Caco-2 (cell line): ENCODE results near the gene GID4. TPM values are rescaled to one million over a fixed set of nuclear protein-coding genes. Genes with fewer than 3 reads are reported as not detected.

Source experiments
- BruUV-seq: library from RNA; stranded (reverse); fragments of 400-500 nt; replicated peaks from 2 replicates; lab custom pipeline; 2021; lab: Mats Ljungman, UMichigan
- CTCF ChIA-PET: fragments of 300-600 bp; sonication (Branson Sonifier 250); formaldehyde crosslinking; loops from one replicate; lab custom pipeline; 2022; ENCODE audit warnings: antibody characterized with exemption; lab: Charles Lee
- POLR2A ChIA-PET: fragments of 300-600 bp; sonication (Branson Sonifier 250); formaldehyde crosslinking; loops from one replicate; lab custom pipeline; 2022; ENCODE audit warnings: antibody characterized with exemption; lab: Charles Lee
- DNase-seq, 2 experiments: peaks; one replicate each; pipeline versions ENCODE4 v3.0.0 to v3.0.0-alpha.2; 2020 to 2022
- H3K27me3 ChIP-seq: replicated peaks from 2 replicates; pipeline ENCODE4 v1.6.0; 2011; ENCODE audit warnings: low read length; ENCODE audit not compliant: control insufficient read depth, insufficient read depth
- H3K36me3 ChIP-seq: 2 replicates; pipeline ENCODE4 v1.5.1; 2011; ENCODE audit warnings: low read length; ENCODE audit not compliant: control insufficient read depth, insufficient read depth
- H3K4me1 ChIP-seq: fragments of 250-450 bp; sonication (Bioruptor Pico); 2 replicates; pipeline ENCODE4 v1.5.1; 2020; ENCODE audit warnings: mild to moderate bottlenecking
- H3K4me3 ChIP-seq: 2 replicates; pipeline ENCODE4 v1.5.1; 2011; ENCODE audit warnings: low read depth, mild to moderate bottlenecking, control low read depth, low read length
- H3K9me3 ChIP-seq: fragments of 250-450 bp; sonication (Bioruptor Pico); 2 replicates; pipeline ENCODE4 v1.5.1; 2020; ENCODE audit warnings: mild to moderate bottlenecking, moderate library complexity
- H3K27ac Mint-ChIP-seq: one replicate; pipeline ENCODE4 v1.8.0; 2022; ENCODE audit warnings: mixed read lengths; ENCODE audit not compliant: unreplicated experiment
- H3K27me3 Mint-ChIP-seq: one replicate; pipeline ENCODE4 v1.8.0; 2022; ENCODE audit warnings: mixed read lengths; ENCODE audit not compliant: insufficient read depth, unreplicated experiment
- H3K36me3 Mint-ChIP-seq: one replicate; pipeline ENCODE4 v1.8.0; 2022; ENCODE audit warnings: mild to moderate bottlenecking, mixed read lengths; ENCODE audit not compliant: insufficient read depth, unreplicated experiment
- H3K4me1 Mint-ChIP-seq: one replicate; pipeline ENCODE4 v1.8.0; 2022; ENCODE audit warnings: low read depth, mixed read lengths; ENCODE audit not compliant: unreplicated experiment
- H3K4me3 Mint-ChIP-seq: one replicate; pipeline ENCODE4 v1.8.0; 2022; ENCODE audit warnings: mild to moderate bottlenecking, moderate library complexity, mixed read lengths; ENCODE audit not compliant: unreplicated experiment
- H3K9me3 Mint-ChIP-seq: one replicate; pipeline ENCODE4 v1.8.0; 2022; ENCODE audit warnings: mixed read lengths; ENCODE audit not compliant: unreplicated experiment
- intact Hi-C: fragments of 100-400 bp; cut with micrococcal nuclease; formaldehyde crosslinking; loops from one replicate; pipeline ENCODE4 v1.10.0; 2022; ENCODE audit not compliant: unreplicated experiment
- total RNA-seq: library from RNA; stranded (reverse); gene quantifications from 2 replicates; pipeline ENCODE4 v1.2.3, GENCODE V29; 2022
- TF ChIP-seq, protein P1 (sequence below), 2 experiments: fragments of 200-600 bp in 1 of 2; IDR thresholded peaks; 1 replicate in 1 of 2; 2 replicates in 1 of 2; pipeline versions ENCODE4 v1.5.1 to v1.8.0; 2011 to 2022; ENCODE audit warnings: antibody characterized with exemption in 1 of 2, control low read depth in 1 of 2, inconsistent platforms in 1 of 2, low read depth in 1 of 2, low read length in 1 of 2, mild to moderate bottlenecking in 1 of 2, moderate library complexity in 1 of 2; ENCODE audit not compliant: insufficient read depth in 1 of 2, severe bottlenecking in 1 of 2, unreplicated experiment in 1 of 2

Gene GID4
- total RNA-seq, 1 experiment from 2014 or later: 14.0 TPM

DNA sequence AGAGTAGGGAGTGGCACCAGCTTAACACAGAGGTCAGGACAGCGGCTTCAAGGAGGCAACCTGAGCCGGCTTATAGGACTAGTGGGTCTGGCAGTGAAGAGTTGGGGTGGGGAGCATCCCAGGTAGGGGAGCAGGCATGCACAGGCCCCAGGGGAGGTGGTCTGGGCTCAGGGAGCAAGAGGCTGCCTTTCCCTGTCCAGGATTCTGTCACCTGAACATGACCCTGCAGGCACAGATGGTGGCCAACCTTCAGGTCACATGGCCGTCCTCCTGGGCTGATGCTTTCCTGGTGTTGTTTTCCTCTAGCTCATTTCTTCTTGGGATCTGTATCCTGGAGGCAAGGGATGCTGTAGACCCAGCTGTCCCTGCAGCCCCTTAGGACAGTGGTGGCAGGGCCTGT lies 65.8 kb downstream of the GID4 start:
- POLR2A ChIA-PET: no interaction called here
- no peaks in the 10 kb centered on the region; the same call in 1 of the 2 replicates for H3K36me3 ChIP-seq
- no peak overlapping the region for H3K27ac Mint-ChIP-seq

DNA sequence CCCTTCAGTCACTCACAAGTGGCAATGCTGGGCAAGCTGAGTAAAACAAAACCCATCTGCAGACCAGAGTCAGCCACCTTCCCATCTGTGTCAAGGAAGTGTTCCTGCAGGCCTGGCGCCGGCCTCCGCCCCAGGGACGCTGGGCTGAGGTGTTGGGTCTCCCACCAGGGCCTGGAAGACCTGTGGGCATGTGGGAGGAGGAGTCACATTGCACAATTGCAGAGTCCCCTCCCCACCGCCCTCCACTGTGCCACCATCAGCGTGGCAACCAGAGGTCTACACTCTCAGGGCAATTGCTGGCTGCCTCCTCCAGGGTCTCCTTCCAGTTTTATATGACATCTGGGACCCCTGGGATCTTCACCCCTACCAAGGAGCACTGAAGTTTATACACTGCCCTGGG lies 66.4 kb downstream of the GID4 start:
- Mint-ChIP-seq H3K4me1 (no peaks in the 10 kb centered on the region), H3K27ac (no peak overlapping the region), H3K9me3 (no peaks in the 10 kb centered on the region), H3K4me3 (no peak overlapping the region), H3K36me3 (peaks cover 29% of the 10 kb centered on the region), H3K27me3 (no peaks in the 10 kb centered on the region)
- no TSS peak for BruUV-seq
- DNase-seq: no peak
- Histone ChIP-seq H3K27me3 (no peaks in the 10 kb centered on the region), H3K4me1 (no peaks in the 10 kb centered on the region), H3K4me3 (no peak overlapping the region), H3K36me3 (no peaks in the 10 kb centered on the region; the same call in 1 of the 2 replicates), H3K9me3 (no peaks in the 10 kb centered on the region)
- intact Hi-C loops: no loop called here
- TF ChIP-seq, protein P1, sequence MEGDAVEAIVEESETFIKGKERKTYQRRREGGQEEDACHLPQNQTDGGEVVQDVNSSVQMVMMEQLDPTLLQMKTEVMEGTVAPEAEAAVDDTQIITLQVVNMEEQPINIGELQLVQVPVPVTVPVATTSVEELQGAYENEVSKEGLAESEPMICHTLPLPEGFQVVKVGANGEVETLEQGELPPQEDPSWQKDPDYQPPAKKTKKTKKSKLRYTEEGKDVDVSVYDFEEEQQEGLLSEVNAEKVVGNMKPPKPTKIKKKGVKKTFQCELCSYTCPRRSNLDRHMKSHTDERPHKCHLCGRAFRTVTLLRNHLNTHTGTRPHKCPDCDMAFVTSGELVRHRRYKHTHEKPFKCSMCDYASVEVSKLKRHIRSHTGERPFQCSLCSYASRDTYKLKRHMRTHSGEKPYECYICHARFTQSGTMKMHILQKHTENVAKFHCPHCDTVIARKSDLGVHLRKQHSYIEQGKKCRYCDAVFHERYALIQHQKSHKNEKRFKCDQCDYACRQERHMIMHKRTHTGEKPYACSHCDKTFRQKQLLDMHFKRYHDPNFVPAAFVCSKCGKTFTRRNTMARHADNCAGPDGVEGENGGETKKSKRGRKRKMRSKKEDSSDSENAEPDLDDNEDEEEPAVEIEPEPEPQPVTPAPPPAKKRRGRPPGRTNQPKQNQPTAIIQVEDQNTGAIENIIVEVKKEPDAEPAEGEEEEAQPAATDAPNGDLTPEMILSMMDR (IDR thresholded peaks at IDR 0.05; ENCODE audit: insufficient read depth in 1 of 2, low read depth in 1 of 2, low read length in 1 of 2, severe bottlenecking in 1 of 2, unreplicated experiment in 1 of 2): no peak
- ChIA-PET CTCF (no interaction called here), POLR2A (no interaction called here)

More for the DNA sequence above, 65.8 kb downstream of the GID4 start:
- CTCF ChIA-PET: no interaction called here
- intact Hi-C loops: no loop called here
- no peak for DNase-seq
- Mint-ChIP-seq H3K9me3 (no peaks in the 10 kb centered on the region), H3K4me1 (no peaks in the 10 kb centered on the region), H3K4me3 (no peak overlapping the region), H3K36me3 (peaks cover 23% of the 10 kb centered on the region), H3K27me3 (no peaks in the 10 kb centered on the region)
- H3K4me3 ChIP-seq: no peak overlapping the region
- TF ChIP-seq, protein P1 (IDR thresholded peaks at IDR 0.05; ENCODE audit: insufficient read depth in 1 of 2, low read depth in 1 of 2, low read length in 1 of 2, severe bottlenecking in 1 of 2, unreplicated experiment in 1 of 2): no peak
- H3K4me1 ChIP-seq: no peaks in the 10 kb centered on the region
- no TSS peak for BruUV-seq
- no peaks in the 10 kb centered on the region for H3K9me3 ChIP-seq
- H3K27me3 ChIP-seq: no peaks in the 10 kb centered on the region

DNA sequence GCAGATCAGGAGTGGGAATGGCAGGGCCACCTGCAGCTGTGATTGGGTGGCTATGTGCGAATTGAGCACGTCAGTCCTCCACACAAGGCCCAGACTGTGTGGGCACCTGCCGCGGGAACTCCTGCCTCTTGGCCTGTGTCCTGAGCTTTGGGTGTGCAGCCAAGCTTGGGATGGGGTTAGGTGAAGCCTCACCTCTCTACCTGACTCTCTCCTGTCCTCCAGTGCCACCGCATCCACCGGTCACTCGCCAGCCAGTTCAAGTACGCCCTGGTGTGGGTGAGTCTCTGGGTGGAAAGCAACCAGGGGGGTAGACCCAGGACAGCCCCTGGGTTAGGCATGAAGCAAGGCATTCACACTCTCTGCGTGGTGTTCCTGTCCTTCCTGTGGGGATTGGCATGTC lies 67.0 kb downstream of the GID4 start:
- H3K9me3 ChIP-seq: no peaks in the 10 kb centered on the region
- Mint-ChIP-seq H3K9me3 (no peaks in the 10 kb centered on the region), H3K4me1 (no peaks in the 10 kb centered on the region), H3K27me3 (no peaks in the 10 kb centered on the region), H3K36me3 (peaks cover 29% of the 10 kb centered on the region), H3K4me3 (no peak overlapping the region), H3K27ac (no peak overlapping the region)
- intact Hi-C loops: no loop called here
- no peaks in the 10 kb centered on the region for H3K4me1 ChIP-seq
- no peak for DNase-seq
- no peaks in the 10 kb centered on the region; the same call in 1 of the 2 replicates for H3K36me3 ChIP-seq
- no TSS peak for BruUV-seq
- TF ChIP-seq, protein P1 (IDR thresholded peaks at IDR 0.05; ENCODE audit: insufficient read depth in 1 of 2, low read depth in 1 of 2, low read length in 1 of 2, severe bottlenecking in 1 of 2, unreplicated experiment in 1 of 2): no peak
- no peaks in the 10 kb centered on the region for H3K27me3 ChIP-seq
- H3K4me3 ChIP-seq: no peak overlapping the region
- CTCF ChIA-PET: interaction anchor here (0.6 kb wide), 1 partner anchor 143 kb away, joined by 4 read pairs; no protein-coding TSS in a partner anchor
- POLR2A ChIA-PET: no interaction called here
